Mesenchymal stem cell (in vitro differentiated cells and primary cell): ENCODE results near the gene MYLK3.

Experiments used
- DNase-seq: peaks from one replicate; pipeline ENCODE4 v3.0.0-alpha.2; 2013
- H2AFZ ChIP-seq: one replicate; pipeline ENCODE4 v1.6.1; 2013; ENCODE audit warnings: low read depth, mild to moderate bottlenecking, control low read depth, inconsistent platforms, low read length, moderate library complexity
- H2AK5ac ChIP-seq: 2 replicates; pipeline ENCODE4 v1.6.1; 2013; ENCODE audit warnings: low read length, moderate library complexity, mild to moderate bottlenecking, inconsistent platforms; ENCODE audit not compliant: severe bottlenecking
- H2BK120ac ChIP-seq: one replicate; pipeline ENCODE4 v1.6.1; 2013; ENCODE audit warnings: low read depth, mild to moderate bottlenecking, inconsistent platforms, low read length, moderate library complexity
- H2BK12ac ChIP-seq, 2 experiments: one replicate each; pipeline ENCODE4 v1.6.1; 2013; ENCODE audit warnings: inconsistent platforms in 2 of 2, low read length in 2 of 2, mild to moderate bottlenecking in 2 of 2, moderate library complexity in 2 of 2, control low read depth in 1 of 2
- H2BK15ac ChIP-seq: one replicate; pipeline ENCODE4 v1.6.1; 2013; ENCODE audit warnings: mild to moderate bottlenecking, low read depth, inconsistent platforms; ENCODE audit not compliant: poor library complexity, severe bottlenecking
- H2BK5ac ChIP-seq: 2 replicates; pipeline ENCODE4 v1.6.1; 2013; ENCODE audit warnings: low read depth, mild to moderate bottlenecking, low read length, control low read depth, inconsistent platforms; ENCODE audit not compliant: poor library complexity, severe bottlenecking
- H3K14ac ChIP-seq, 2 experiments: one replicate each; pipeline ENCODE4 v1.6.1; 2013; ENCODE audit warnings: inconsistent platforms in 2 of 2, low read length in 2 of 2, control low read depth in 1 of 2, mild to moderate bottlenecking in 1 of 2, moderate library complexity in 1 of 2
- H3K18ac ChIP-seq, 2 experiments: one replicate each; pipeline ENCODE4 v1.6.1; 2013; ENCODE audit warnings: inconsistent platforms in 2 of 2, low read length in 2 of 2, control low read depth in 1 of 2, low read depth in 1 of 2, mild to moderate bottlenecking in 1 of 2
- H3K23ac ChIP-seq, 2 experiments: one replicate each; pipeline ENCODE4 v1.6.1; 2013; ENCODE audit warnings: inconsistent platforms in 2 of 2, low read length in 2 of 2, mild to moderate bottlenecking in 2 of 2, moderate library complexity in 2 of 2, control low read depth in 1 of 2
- H3K27ac ChIP-seq: 2 replicates; pipeline ENCODE4 v1.5.1; 2013; ENCODE audit warnings: mild to moderate bottlenecking, moderate library complexity, low read length, control low read depth, inconsistent platforms; ENCODE audit not compliant: poor library complexity, severe bottlenecking
- H3K27me3 ChIP-seq, 2 experiments: 2 replicates each; pipeline versions ENCODE4 v1.6.1 to v1.7.0; 2013; ENCODE audit warnings: low read length in 2 of 2, mild to moderate bottlenecking in 2 of 2, moderate library complexity in 2 of 2, control low read depth in 1 of 2, inconsistent platforms in 1 of 2; ENCODE audit not compliant: control insufficient read depth in 1 of 2, insufficient read depth in 1 of 2
- H3K36me3 ChIP-seq, 2 experiments: 2 replicates each; pipeline versions ENCODE4 v1.6.1 to v1.7.0; 2013; ENCODE audit warnings: low read length in 2 of 2, control low read depth in 1 of 2, inconsistent platforms in 1 of 2, low read depth in 1 of 2, mild to moderate bottlenecking in 1 of 2; ENCODE audit not compliant: insufficient read depth in 2 of 2, control insufficient read depth in 1 of 2
- H3K4ac ChIP-seq, 2 experiments: one replicate each; pipeline ENCODE4 v1.6.1; 2013; ENCODE audit warnings: inconsistent platforms in 2 of 2, low read length in 2 of 2, mild to moderate bottlenecking in 2 of 2, moderate library complexity in 2 of 2, control low read depth in 1 of 2, low read depth in 1 of 2
- H3K4me1 ChIP-seq: 2 replicates; pipeline ENCODE4 v1.6.1; 2013; ENCODE audit warnings: low read depth, low read length, control low read depth; ENCODE audit not compliant: control insufficient read depth, insufficient read depth
- H3K4me2 ChIP-seq: 2 replicates; pipeline ENCODE4 v1.6.1; 2013; ENCODE audit warnings: low read length, mild to moderate bottlenecking, inconsistent platforms; ENCODE audit not compliant: poor library complexity, severe bottlenecking
- H3K4me3 ChIP-seq, 2 experiments: 2 replicates each; pipeline versions ENCODE4 v1.5.1 to v1.7.0; 2013; ENCODE audit warnings: low read length in 2 of 2, mild to moderate bottlenecking in 2 of 2, control low read depth in 1 of 2, low read depth in 1 of 2; ENCODE audit not compliant: insufficient read depth in 1 of 2
- H3K79me1 ChIP-seq: replicated peaks from 2 replicates; pipeline ENCODE4 v1.6.1; 2013; ENCODE audit warnings: mild to moderate bottlenecking, control low read depth, low read length, inconsistent platforms; ENCODE audit not compliant: poor library complexity, severe bottlenecking
- H3K9ac ChIP-seq: 2 replicates; pipeline ENCODE4 v1.7.0; 2013; ENCODE audit warnings: mild to moderate bottlenecking, low read length, moderate library complexity
- H3K9me3 ChIP-seq: 2 replicates; pipeline ENCODE4 v1.7.0; 2013; ENCODE audit warnings: mild to moderate bottlenecking, low read length; ENCODE audit not compliant: control insufficient read depth
- H4K8ac ChIP-seq: one replicate; pipeline ENCODE4 v1.6.1; 2013; ENCODE audit warnings: inconsistent platforms, mild to moderate bottlenecking, low read length, moderate library complexity
- H4K91ac ChIP-seq: one replicate; pipeline ENCODE4 v1.6.1; 2013; ENCODE audit warnings: mild to moderate bottlenecking, low read length, inconsistent platforms
- WGBS: methylation state at CpG from one replicate; pipeline ENCODE4 v1.1.7; 2013; ENCODE audit warnings: mixed read lengths; 5-methylcytosine and 5-hydroxymethylcytosine counted together

MYLK3 gene

GRCh38 chr16:46709469-46710005 lies 38.6 kb downstream of the MYLK3 start:
- Histone ChIP-seq H3K27me3 (no peaks in the 10 kb centered on the region), H3K27ac (no peak overlapping the region), H4K8ac (no peak overlapping the region), H3K9ac (no peak overlapping the region), H3K36me3 (no peaks in the 10 kb centered on the region), H2BK120ac (no peak overlapping the region), H2AFZ (no peak overlapping the region), H4K91ac (no peak overlapping the region), H3K23ac (no peak overlapping the region), H2BK15ac (no peak overlapping the region), H3K14ac (no peak overlapping the region), H3K79me1 (no peaks in the 10 kb centered on the region), H3K4me2 (no peak overlapping the region), H2AK5ac (no peak overlapping the region), H2BK5ac (no peak overlapping the region), H3K4me1 (no peaks in the 10 kb centered on the region), H2BK12ac (no peak overlapping the region), H3K9me3 (no peaks in the 10 kb centered on the region), H3K18ac (no peak overlapping the region), H3K4me3 (no peak overlapping the region), H3K4ac (no peak overlapping the region)
- no peak for DNase-seq
- 69% methylated on average over 3 of the region's 3 CpGs for WGBS

DNA sequence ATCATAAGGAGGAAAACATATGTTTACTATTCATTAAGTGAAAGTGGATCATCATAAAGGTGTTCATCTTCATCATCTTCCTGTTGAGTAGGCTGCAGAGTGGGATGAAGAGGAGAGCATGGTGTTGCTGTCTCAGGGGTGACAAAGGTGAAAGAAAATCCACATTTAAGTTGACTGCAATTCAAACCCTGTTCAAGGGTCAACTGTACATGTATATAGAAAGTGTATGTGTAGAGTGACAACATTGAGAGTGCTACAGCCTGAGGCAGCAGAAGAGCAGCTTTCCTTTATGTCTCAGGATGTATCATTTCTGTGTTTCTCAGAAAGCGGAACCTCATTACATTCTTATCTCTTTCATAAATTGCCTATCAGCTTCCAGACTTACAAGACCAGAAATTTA lies 41.5 kb downstream of the MYLK3 start:
- H3K36me3 ChIP-seq = no peaks in the 10 kb centered on the region
- no peak overlapping the region for H2AK5ac ChIP-seq
- no peaks in the 10 kb centered on the region for H3K9me3 ChIP-seq
- no peak overlapping the region for H4K91ac ChIP-seq
- no peak overlapping the region for H3K9ac ChIP-seq
- DNase-seq = no peak
- WGBS = no CpG with 5 or more reads among the region's 1 CpG
- H3K4me2 ChIP-seq = no peak overlapping the region
- no peak overlapping the region for H3K4me3 ChIP-seq
- H2BK5ac ChIP-seq = no peak overlapping the region
- H3K4me1 ChIP-seq = no peaks in the 10 kb centered on the region
- no peaks in the 10 kb centered on the region for H3K27me3 ChIP-seq
- no peak overlapping the region for H3K4ac ChIP-seq
- no peak overlapping the region for H3K18ac ChIP-seq
- no peak overlapping the region for H2BK120ac ChIP-seq
- no peak overlapping the region for H3K27ac ChIP-seq
- H2BK15ac ChIP-seq = no peak overlapping the region
- H3K79me1 ChIP-seq = no peaks in the 10 kb centered on the region
- H3K23ac ChIP-seq = no peak overlapping the region
- no peak overlapping the region for H2BK12ac ChIP-seq
- no peak overlapping the region for H4K8ac ChIP-seq
- H3K14ac ChIP-seq = no peak overlapping the region
- H2AFZ ChIP-seq = no peak overlapping the region

DNA sequence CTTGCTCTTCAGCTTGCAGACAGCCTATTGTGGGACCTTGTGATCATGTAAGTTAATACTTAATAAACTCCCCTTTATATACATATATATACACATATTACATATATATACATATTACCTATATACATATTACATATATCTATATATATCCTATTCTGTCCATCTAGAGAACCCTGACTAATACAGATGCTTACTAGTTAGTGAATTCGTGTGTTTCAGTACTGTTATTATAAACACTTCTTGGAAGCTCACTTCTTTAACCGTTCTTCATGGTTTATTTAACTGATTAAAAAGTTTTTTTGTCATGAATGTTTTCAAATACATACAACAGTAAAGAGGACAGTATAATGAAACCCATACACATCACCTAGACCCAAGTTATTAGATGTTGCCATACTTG lies 46.1 kb downstream of the MYLK3 start:
- H3K9me3 ChIP-seq = no peaks in the 10 kb centered on the region
- no peak overlapping the region for H3K9ac ChIP-seq
- no peak overlapping the region for H3K27ac ChIP-seq
- H3K4ac ChIP-seq = no peak overlapping the region
- H4K8ac ChIP-seq = no peak overlapping the region
- H3K4me3 ChIP-seq = no peak overlapping the region
- H3K79me1 ChIP-seq = no peaks in the 10 kb centered on the region
- no peak overlapping the region for H2AFZ ChIP-seq
- DNase-seq = no peak
- no peak overlapping the region for H3K18ac ChIP-seq
- H3K27me3 ChIP-seq = no peaks in the 10 kb centered on the region
- no peak overlapping the region for H3K23ac ChIP-seq
- no peak overlapping the region for H2BK12ac ChIP-seq
- H3K4me1 ChIP-seq = no peaks in the 10 kb centered on the region
- no peak overlapping the region for H3K4me2 ChIP-seq
- H3K14ac ChIP-seq = no peak overlapping the region
- no peak overlapping the region for H2AK5ac ChIP-seq
- peaks cover 0 to 3% of the 10 kb centered on the region in 2 experiments for H3K36me3 ChIP-seq
- no peak overlapping the region for H4K91ac ChIP-seq
- no peak overlapping the region for H2BK5ac ChIP-seq
- H2BK15ac ChIP-seq = no peak overlapping the region
- no CpG with 5 or more reads among the region's 2 CpGs for WGBS
- no peak overlapping the region for H2BK120ac ChIP-seq

- H3K23ac ChIP-seq = no peak overlapping the region
- no peaks in the 10 kb centered on the region for H3K27me3 ChIP-seq
Observed at GRCh38 chr16:46701615-46702014, 46.5 kb downstream of the MYLK3 start.

More at GRCh38 chr16:46701615-46702014, 46.5 kb downstream of the MYLK3 start:
- Histone ChIP-seq H2AK5ac (no peak overlapping the region), H2BK120ac (no peak overlapping the region), H2BK12ac (no peak overlapping the region), H3K27ac (no peak overlapping the region), H2BK5ac (no peak overlapping the region), H3K4me2 (no peak overlapping the region), H3K9me3 (no peaks in the 10 kb centered on the region), H3K18ac (no peak overlapping the region), H2BK15ac (no peak overlapping the region), H3K4me1 (no peaks in the 10 kb centered on the region), H2AFZ (no peak overlapping the region), H3K79me1 (no peaks in the 10 kb centered on the region), H4K8ac (no peak overlapping the region), H3K4ac (no peak overlapping the region), H3K4me3 (no peak overlapping the region), H4K91ac (no peak overlapping the region), H3K14ac (no peak overlapping the region), H3K9ac (no peak overlapping the region), H3K36me3 (peaks cover 0 to 5% of the 10 kb centered on the region in 2 experiments)
- 95% methylated on average over 3 of the region's 4 CpGs for WGBS
- DNase-seq = no peak
